Kidney epithelial cell (primary cell): ENCODE results near the gene KIAA1958. TPM values are rescaled to one million over a fixed set of nuclear protein-coding genes. Genes with fewer than 3 reads are reported as not detected.

Experiments used
- DNase-seq: peaks from one replicate; pipeline ENCODE4 v3.0.0-alpha.2; 2010; ENCODE audit warnings: low read depth
- H3K27me3 ChIP-seq: 2 replicates; pipeline ENCODE4 v1.6.0; 2011; ENCODE audit warnings: low read length; ENCODE audit not compliant: control insufficient read depth, insufficient read depth
- H3K36me3 ChIP-seq: 2 replicates; pipeline ENCODE4 v1.5.1; 2011; ENCODE audit warnings: low read length; ENCODE audit not compliant: control insufficient read depth, insufficient read depth
- H3K4me3 ChIP-seq: 2 replicates; pipeline ENCODE4 v1.5.1; 2011; ENCODE audit warnings: low read depth, mild to moderate bottlenecking, control low read depth, low read length
- CTCF ChIP-seq: IDR thresholded peaks from 2 replicates; pipeline ENCODE4 v1.5.1; 2011; ENCODE audit warnings: mild to moderate bottlenecking, moderate library complexity, low read length, control low read depth, inconsistent platforms; ENCODE audit not compliant: insufficient read depth, poor library complexity, severe bottlenecking
- total RNA-seq: library from RNA; depleted of rRNA; stranded (reverse); fragments of >200 nt; gene quantifications from 2 replicates; pipeline ENCODE4 v1.2.3, GENCODE V29; 2015

The KIAA1958 gene
- total RNA-seq, 1 donor from 2014 or later, result 7.5 TPM

- peak; percentile 47 for DNase-seq
- H3K36me3 ChIP-seq, result no peaks in the 10 kb centered on the region
- no peak for TF ChIP-seq CTCF
These were observed 67.9 kb downstream of the KIAA1958 start for GRCh38 chr9:112554516-112554915.

GRCh38 chr9:112555101-112555643 lies 68.5 kb downstream of the KIAA1958 start:
- no peak for DNase-seq
- Histone ChIP-seq H3K36me3 (no peaks in the 10 kb centered on the region), H3K4me3 (no peak overlapping the region), H3K27me3 (no peaks in the 10 kb centered on the region)
- TF ChIP-seq CTCF, result no peak

More at GRCh38 chr9:112554516-112554915, 67.9 kb downstream of the KIAA1958 start:
- no peaks in the 10 kb centered on the region for H3K27me3 ChIP-seq
- H3K4me3 ChIP-seq, result no peak overlapping the region

- H3K36me3 ChIP-seq, result no peaks in the 10 kb centered on the region
- H3K27me3 ChIP-seq, result no peaks in the 10 kb centered on the region
- TF ChIP-seq CTCF, result no peak
- H3K4me3 ChIP-seq, result no peak overlapping the region
- DNase-seq, result no peak
These were observed 69.3 kb downstream of the KIAA1958 start for GRCh38 chr9:112555844-112556482.

- TF ChIP-seq CTCF, result no peak
- Histone ChIP-seq H3K4me3 (no peak overlapping the region), H3K27me3 (no peaks in the 10 kb centered on the region), H3K36me3 (no peaks in the 10 kb centered on the region)
- peak; percentile 38 for DNase-seq
These were observed 70.1 kb downstream of the KIAA1958 start for GRCh38 chr9:112556497-112557442.

GRCh38 chr9:112558476-112558875 lies 71.8 kb downstream of the KIAA1958 start:
- Histone ChIP-seq H3K36me3 (no peaks in the 10 kb centered on the region), H3K27me3 (no peaks in the 10 kb centered on the region), H3K4me3 (no peak overlapping the region)
- peak; percentile 14 for DNase-seq
- TF ChIP-seq CTCF, result no peak
